C4-2B (cell line): Measurements from ENCODE around the gene INPP4B.

Experiments used
- H3K27ac ChIP-seq: fragments of 450-650 bp; 2 replicates; pipeline ENCODE4 v1.5.1; 2017
- ZFX ChIP-seq: fragments of 450-650 bp; IDR thresholded peaks from 2 replicates; pipeline ENCODE4 v1.6.1; 2017
- TF ChIP-seq, protein P1 (sequence below): fragments of 450-650 bp; conservative IDR thresholded peaks from 2 replicates; pipeline ENCODE4 v1.5.1; 2017; ENCODE audit warnings: mild to moderate bottlenecking

INPP4B gene

DNA sequence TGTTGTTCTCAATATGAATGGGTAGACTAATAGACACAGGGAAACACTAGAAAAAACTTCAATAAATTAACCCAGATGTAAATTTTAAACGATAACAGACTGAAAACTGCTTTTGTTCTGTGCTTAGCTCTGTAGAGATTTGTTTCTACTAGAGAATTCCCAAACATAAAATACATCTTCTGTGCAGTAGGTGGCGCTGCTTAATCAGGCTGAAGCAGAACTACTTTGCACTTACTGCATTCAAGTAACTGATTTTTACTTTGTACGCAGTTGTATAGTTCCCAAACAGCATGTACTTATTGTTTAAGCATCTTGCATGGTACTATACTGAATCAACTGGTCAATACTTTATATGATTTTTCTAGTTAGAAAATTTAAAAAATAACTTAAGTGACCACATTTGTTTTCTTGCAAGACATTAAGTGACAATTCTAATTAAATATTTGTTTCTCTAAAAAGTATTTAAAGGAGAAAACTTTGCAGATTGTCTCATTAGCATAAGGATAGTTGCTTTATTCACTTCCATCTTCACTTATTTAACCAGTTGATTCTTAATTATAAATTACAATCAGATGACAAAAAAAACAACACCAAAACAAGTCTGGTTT, 719.1 kb downstream of the INPP4B start:
- no peak for TF ChIP-seq ZFX
- TF ChIP-seq, protein P1, sequence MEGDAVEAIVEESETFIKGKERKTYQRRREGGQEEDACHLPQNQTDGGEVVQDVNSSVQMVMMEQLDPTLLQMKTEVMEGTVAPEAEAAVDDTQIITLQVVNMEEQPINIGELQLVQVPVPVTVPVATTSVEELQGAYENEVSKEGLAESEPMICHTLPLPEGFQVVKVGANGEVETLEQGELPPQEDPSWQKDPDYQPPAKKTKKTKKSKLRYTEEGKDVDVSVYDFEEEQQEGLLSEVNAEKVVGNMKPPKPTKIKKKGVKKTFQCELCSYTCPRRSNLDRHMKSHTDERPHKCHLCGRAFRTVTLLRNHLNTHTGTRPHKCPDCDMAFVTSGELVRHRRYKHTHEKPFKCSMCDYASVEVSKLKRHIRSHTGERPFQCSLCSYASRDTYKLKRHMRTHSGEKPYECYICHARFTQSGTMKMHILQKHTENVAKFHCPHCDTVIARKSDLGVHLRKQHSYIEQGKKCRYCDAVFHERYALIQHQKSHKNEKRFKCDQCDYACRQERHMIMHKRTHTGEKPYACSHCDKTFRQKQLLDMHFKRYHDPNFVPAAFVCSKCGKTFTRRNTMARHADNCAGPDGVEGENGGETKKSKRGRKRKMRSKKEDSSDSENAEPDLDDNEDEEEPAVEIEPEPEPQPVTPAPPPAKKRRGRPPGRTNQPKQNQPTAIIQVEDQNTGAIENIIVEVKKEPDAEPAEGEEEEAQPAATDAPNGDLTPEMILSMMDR: peak; percentile 85
- H3K27ac ChIP-seq: no peak overlapping the region

DNA sequence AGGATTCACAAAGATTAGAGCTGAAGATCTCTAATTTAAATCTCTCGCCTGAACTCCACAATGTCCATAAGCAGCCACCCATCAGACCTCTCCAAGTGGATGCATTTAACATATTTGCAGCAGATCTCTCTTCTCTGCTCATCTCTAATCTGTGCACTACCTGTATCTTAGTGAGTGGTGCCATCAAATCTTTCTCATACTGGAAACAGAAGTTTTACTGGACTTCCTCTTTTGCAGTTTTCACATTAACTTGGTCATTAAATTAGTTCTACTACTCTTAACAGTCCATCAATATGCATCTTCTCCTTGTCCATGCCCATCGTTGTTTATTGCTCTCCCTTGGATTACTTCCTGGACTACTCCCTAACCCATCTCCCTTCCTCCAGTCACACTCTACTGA, 721.2 kb downstream of the INPP4B start:
- TF ChIP-seq, protein P1: no peak
- H3K27ac ChIP-seq: no peak overlapping the region

DNA sequence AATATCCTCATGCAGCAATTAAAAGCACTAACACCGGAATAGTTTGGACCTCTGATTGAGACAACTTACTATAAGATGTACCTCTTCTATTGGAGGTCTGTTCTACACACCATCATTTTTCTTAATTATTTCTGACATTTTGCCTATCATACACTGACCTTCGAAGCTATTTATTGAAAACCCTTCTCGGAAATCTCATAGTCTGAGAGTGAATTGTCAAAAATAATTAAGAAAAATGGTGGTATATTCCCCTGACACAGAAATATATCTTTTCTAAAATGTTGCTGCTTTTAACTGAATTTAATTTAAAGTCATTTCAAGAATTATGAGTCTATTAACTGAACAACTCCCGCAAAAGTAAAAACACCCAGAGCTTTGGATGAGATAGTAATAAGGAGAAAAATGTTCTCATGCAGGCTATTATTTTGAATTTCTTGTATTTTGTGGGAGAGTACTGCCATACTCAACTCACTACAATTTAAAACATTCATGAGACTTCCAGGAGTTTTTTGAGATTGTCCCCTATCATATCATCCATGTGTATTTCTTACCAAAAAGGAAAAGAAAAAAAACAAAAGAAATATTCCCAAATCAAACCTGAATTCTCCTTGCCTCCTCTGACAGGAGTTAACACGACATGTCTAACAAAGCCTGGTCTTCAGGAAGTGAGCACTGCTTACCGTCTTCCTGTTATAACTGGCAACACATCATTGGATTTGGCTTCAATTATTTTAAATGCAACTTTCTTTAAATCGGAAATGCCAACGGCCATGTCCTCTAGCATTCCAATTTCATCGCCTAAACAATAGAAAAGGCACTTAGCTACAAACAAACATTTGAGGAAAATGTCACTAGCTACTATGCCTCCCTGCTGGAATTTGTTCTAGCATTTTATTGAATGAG, 724.4 kb downstream of the INPP4B start:
- TF ChIP-seq ZFX: no peak
- TF ChIP-seq, protein P1: no peak
- no peak overlapping the region for H3K27ac ChIP-seq

DNA sequence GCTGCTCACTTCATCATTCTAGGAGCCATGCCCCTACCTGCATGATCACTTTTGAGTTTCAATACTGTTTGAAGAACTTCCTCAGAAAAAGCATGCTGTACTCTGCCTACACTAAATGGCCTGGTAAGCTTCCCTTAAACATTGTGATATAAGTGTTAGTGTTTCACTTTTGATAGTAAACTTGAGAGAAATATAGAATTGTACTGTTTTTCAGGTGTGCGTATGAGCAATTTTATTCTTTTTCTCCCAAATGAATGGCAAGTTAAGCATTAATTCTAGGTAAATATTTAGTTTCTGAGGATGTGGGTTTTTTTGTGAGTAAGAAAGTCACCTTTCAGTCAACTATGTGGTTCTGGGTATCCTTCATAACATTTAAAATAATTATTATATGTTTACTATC, 725.2 kb downstream of the INPP4B start:
- TF ChIP-seq, protein P1: no peak
- no peak for TF ChIP-seq ZFX

DNA sequence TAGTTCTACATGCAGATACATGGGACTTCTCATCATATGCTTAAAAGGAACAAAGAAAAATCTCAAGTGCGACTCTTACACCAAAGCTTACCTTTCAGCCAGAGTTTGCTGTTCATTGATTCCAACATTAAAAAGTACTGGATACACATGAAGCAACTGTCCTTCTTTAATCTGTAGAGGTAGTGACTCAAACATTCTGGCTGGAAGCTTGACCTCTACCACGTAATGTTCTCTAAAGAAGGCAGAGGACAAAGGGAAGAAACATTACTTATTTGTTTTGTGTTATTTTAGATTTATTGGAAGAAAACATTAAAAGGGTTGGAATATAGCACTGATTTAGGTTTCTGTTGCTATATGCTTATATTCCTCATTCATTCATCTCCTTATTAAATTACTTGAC, 733.6 kb downstream of the INPP4B start:
- H3K27ac ChIP-seq: no peak overlapping the region
- TF ChIP-seq, protein P1: no peak
- TF ChIP-seq ZFX: no peak

More for the DNA sequence above, 725.2 kb downstream of the INPP4B start:
- no peak overlapping the region for H3K27ac ChIP-seq

DNA sequence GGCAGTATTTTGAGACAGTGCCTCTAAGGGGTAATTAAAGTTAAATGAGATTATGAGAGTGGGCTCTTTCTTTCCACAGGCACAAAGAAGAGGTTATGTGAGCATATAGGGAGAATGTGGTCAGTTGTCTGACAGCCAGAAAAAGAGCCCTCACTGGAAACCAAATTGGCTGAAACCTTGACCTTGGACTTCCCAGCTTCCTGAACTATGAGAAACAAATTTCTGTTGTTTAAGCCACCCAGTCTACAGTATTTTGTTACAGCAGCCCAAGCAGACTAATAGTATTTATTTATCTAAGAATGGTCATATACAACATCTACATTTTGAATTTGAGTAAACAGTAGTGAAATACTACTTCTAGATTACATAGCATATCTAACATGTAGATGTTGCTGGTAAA, 736.0 kb downstream of the INPP4B start:
- no peak overlapping the region for H3K27ac ChIP-seq
- no peak for TF ChIP-seq ZFX
- TF ChIP-seq, protein P1: no peak

DNA sequence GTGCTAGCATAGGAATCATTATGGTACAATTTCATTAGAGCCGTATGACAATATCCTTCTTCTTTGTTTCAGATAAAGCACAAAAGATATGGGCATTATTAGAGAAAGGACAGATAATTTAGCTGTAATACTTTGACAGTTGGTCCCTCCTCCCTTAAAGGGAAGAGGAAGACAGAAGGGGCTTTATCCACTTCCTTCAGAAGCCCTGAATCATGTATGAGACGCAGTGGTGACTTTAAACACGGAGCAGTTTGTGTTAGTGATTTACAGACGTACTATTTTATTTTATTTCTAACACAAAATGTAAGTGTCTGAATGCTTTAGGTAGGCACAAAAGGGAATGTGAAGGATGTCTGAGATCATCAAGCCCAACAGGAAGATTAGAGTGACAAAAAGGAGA, 742.1 kb downstream of the INPP4B start:
- H3K27ac ChIP-seq: no peak overlapping the region
- no peak for TF ChIP-seq ZFX
- TF ChIP-seq, protein P1: no peak
